HepG2 (cell line): ENCODE data around the gene EID1.

Experiments
- CTCF ChIP-seq: sonication (generic); formaldehyde crosslinking; IDR thresholded peaks from 2 replicates; pipeline ENCODE4 v1.5.0; 2020; ENCODE audit warnings: mild to moderate bottlenecking, missing genetic modification reagents, moderate library complexity
- EP300 ChIP-seq, 3 experiments: sonication (generic) in 1 of 3; formaldehyde crosslinking in 1 of 3; IDR thresholded peaks; 2 replicates each; pipeline versions ENCODE4 v1.5.1 to v1.6.1; 2011 to 2020; ENCODE audit warnings: low read depth in 2 of 3, low read length in 2 of 3, borderline replicate concordance in 1 of 3, improper control_type of control experiment in 1 of 3, mild to moderate bottlenecking in 1 of 3, missing genetic modification reagents in 1 of 3, moderate library complexity in 1 of 3
- HMG20A ChIP-seq: IDR thresholded peaks from 2 replicates; pipeline ENCODE4 v1.6.1; 2016; ENCODE audit warnings: borderline replicate concordance
- JARID2 ChIP-seq: sonication (generic); formaldehyde crosslinking; IDR thresholded peaks from 2 replicates; pipeline ENCODE4 v1.8.1; 2023; ENCODE audit warnings: missing genetic modification reagents, inconsistent platforms; ENCODE audit not compliant: insufficient replicate concordance
- MAZ ChIP-seq, 2 experiments: sonication (generic) in 1 of 2; formaldehyde crosslinking in 1 of 2; IDR thresholded peaks; 2 replicates each; pipeline versions ENCODE4 v1.5.0 to v1.6.1; 2012 to 2020; ENCODE audit warnings: low read depth in 2 of 2, mild to moderate bottlenecking in 2 of 2, borderline replicate concordance in 1 of 2, improper control_type of control experiment in 1 of 2, low read length in 1 of 2, missing genetic modification reagents in 1 of 2, moderate library complexity in 1 of 2
- MIER3 ChIP-seq: IDR thresholded peaks from 2 replicates; pipeline ENCODE4 v1.6.1; 2016; ENCODE audit warnings: missing compliant biosample characterization, borderline replicate concordance
- MYPOP ChIP-seq: sonication (generic); formaldehyde crosslinking; IDR thresholded peaks from 2 replicates; pipeline ENCODE4 v1.8.1; 2023; ENCODE audit warnings: mild to moderate bottlenecking, moderate library complexity, missing genetic modification reagents
- PCBP1 ChIP-seq: fragments of 200-400 bp; formaldehyde crosslinking; IDR thresholded peaks from 2 replicates; pipeline ENCODE4 v1.6.1; 2017; ENCODE audit warnings: mild to moderate bottlenecking, low read depth, low read length, borderline replicate concordance
- SCMH1 ChIP-seq: sonication (generic); formaldehyde crosslinking; IDR thresholded peaks from 2 replicates; pipeline ENCODE4 v1.9.0; 2021; ENCODE audit warnings: missing genetic modification reagents, mild to moderate bottlenecking, borderline replicate concordance
- ZBTB7B ChIP-seq: sonication (generic); formaldehyde crosslinking; IDR thresholded peaks from 2 replicates; pipeline ENCODE4 v1.4.0; 2020; ENCODE audit warnings: missing genetic modification reagents
- ZNF343 ChIP-seq: sonication (generic); formaldehyde crosslinking; IDR thresholded peaks from 2 replicates; pipeline ENCODE4 v1.4.0; 2020; ENCODE audit warnings: mild to moderate bottlenecking, missing genetic modification reagents
- ZNF7 ChIP-seq: IDR thresholded peaks from 2 replicates; pipeline ENCODE4 v1.6.1; 2016; ENCODE audit warnings: missing biosample characterization, missing genetic modification reagents
- TF ChIP-seq, protein P1 (sequence below): sonication (generic); formaldehyde crosslinking; IDR thresholded peaks from 2 replicates; pipeline ENCODE4 v1.5.1; 2020; ENCODE audit warnings: missing genetic modification reagents, mild to moderate bottlenecking, borderline replicate concordance

- TF ChIP-seq MAZ (IDR thresholded peaks at IDR 0.05; ENCODE audit: borderline replicate concordance, low read depth, low read length) (no peak), MAZ (CRISPR knock-in tag; IDR thresholded peaks at IDR 0.05; ENCODE audit: low read depth) (no peak), MIER3 (CRISPR knock-in tag) (no peak), PCBP1 (no peak), ZBTB7B (CRISPR knock-in tag) (no peak), SCMH1 (CRISPR knock-in tag) (no peak), MYPOP (CRISPR knock-in tag) (no peak), CTCF (CRISPR knock-in tag) (no peak), HMG20A (no peak), ZNF7 (no peak), ZNF343 (no peak), EP300 (IDR thresholded peaks at IDR 0.05; ENCODE audit: low read depth in 2 of 2, low read length in 2 of 2) (no peak), EP300 (CRISPR knock-in tag; IDR thresholded peaks at IDR 0.05; ENCODE audit: borderline replicate concordance) (no peak), JARID2 (no peak)
- TF ChIP-seq, protein P1, sequence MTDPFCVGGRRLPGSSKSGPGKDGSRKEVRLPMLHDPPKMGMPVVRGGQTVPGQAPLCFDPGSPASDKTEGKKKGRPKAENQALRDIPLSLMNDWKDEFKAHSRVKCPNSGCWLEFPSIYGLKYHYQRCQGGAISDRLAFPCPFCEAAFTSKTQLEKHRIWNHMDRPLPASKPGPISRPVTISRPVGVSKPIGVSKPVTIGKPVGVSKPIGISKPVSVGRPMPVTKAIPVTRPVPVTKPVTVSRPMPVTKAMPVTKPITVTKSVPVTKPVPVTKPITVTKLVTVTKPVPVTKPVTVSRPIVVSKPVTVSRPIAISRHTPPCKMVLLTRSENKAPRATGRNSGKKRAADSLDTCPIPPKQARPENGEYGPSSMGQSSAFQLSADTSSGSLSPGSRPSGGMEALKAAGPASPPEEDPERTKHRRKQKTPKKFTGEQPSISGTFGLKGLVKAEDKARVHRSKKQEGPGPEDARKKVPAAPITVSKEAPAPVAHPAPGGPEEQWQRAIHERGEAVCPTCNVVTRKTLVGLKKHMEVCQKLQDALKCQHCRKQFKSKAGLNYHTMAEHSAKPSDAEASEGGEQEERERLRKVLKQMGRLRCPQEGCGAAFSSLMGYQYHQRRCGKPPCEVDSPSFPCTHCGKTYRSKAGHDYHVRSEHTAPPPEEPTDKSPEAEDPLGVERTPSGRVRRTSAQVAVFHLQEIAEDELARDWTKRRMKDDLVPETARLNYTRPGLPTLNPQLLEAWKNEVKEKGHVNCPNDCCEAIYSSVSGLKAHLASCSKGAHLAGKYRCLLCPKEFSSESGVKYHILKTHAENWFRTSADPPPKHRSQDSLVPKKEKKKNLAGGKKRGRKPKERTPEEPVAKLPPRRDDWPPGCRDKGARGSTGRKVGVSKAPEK (CRISPR knock-in tag), result no peak
These were observed 46.8 kb downstream of the EID1 start for GRCh38 chr15:48924528-48925393.
